Measurements from ENCODE around the gene PPP1R12A. TPM values are rescaled to one million over a fixed set of nuclear protein-coding genes. Genes with fewer than 3 reads are reported as not detected.
"Not testable (repeated sequence)": the region's sequence is repeated elsewhere in the genome, so short reads cannot be mapped to it uniquely, and the experiment has no call there.

PPP1R12A gene
- total RNA-seq, 4 donors from 2014 or later, result 181 to 286 (median 243) TPM

DNA sequence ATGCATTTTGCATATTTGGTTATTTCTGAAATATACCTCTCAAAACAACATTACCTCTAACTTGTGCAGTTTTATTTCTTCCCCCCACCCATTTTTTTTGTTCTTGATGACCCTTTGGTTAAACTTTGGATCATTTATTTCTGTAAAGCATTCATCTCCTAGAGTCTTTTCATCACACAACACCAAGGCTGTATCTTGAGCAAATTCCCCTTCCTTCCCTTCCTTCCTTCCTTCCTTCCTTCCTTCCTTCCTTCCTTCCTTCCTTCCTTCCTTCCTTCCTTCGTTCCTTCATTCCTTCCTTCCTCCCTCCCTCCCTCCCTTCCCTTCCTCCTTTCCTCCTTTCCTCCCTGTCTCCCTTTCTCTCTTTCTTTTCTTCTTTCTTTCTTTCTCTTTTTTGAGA lies 43.8 kb upstream of the PPP1R12A start:
- Histone ChIP-seq H3K27ac (no peak overlapping the region), H3K4me1 (no peaks in the 10 kb centered on the region), H3K36me3 (no peaks in the 10 kb centered on the region), H3K9me3 (no peaks in the 10 kb centered on the region), H3K4me3 (no peak overlapping the region), H3K27me3 (no peaks in the 10 kb centered on the region)
- TF ChIP-seq, protein P1, sequence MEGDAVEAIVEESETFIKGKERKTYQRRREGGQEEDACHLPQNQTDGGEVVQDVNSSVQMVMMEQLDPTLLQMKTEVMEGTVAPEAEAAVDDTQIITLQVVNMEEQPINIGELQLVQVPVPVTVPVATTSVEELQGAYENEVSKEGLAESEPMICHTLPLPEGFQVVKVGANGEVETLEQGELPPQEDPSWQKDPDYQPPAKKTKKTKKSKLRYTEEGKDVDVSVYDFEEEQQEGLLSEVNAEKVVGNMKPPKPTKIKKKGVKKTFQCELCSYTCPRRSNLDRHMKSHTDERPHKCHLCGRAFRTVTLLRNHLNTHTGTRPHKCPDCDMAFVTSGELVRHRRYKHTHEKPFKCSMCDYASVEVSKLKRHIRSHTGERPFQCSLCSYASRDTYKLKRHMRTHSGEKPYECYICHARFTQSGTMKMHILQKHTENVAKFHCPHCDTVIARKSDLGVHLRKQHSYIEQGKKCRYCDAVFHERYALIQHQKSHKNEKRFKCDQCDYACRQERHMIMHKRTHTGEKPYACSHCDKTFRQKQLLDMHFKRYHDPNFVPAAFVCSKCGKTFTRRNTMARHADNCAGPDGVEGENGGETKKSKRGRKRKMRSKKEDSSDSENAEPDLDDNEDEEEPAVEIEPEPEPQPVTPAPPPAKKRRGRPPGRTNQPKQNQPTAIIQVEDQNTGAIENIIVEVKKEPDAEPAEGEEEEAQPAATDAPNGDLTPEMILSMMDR (IDR thresholded peaks at IDR 0.05), result no peak
- no peak for TF ChIP-seq POLR2A (IDR thresholded peaks at IDR 0.05)
- intact Hi-C loops (cut with DNase I; ENCODE audit: low total_unique reads), result no loop called here
- no peak for DNase-seq

DNA sequence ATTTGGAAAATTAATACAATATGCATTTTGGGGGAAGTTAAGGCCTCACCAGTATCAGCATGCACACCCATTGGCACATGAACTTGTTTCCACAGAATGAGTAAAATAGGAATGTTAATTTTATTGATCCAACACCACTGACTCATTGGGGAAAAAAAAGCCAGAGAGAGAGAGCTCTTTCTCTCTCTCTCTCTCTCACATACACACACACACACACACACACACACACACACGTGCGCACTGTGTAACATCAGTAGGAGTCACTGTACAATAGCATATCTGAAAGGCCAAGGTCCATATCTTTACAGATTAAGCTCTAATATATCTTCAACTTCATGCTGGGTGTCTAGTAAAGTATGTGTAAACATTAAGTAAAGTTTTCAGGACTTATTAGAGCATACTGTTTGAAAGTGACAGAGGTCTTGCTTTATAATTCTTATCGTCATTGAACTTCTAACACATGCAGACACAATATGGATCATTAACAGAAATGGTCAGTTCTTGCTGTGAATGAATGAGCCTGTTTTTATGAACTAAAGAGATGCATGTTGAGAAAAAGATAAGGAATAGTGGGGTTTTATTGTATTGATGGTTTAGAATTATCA lies 43.1 kb upstream of the PPP1R12A start:
- H3K36me3 ChIP-seq; H3K4me1 ChIP-seq; H3K9me3 ChIP-seq; H3K4me3 ChIP-seq; H3K27ac ChIP-seq; DNase-seq; intact Hi-C loops (cut with DNase I; ENCODE audit: low total_unique reads); H3K27me3 ChIP-seq: not testable (repeated sequence)

DNA sequence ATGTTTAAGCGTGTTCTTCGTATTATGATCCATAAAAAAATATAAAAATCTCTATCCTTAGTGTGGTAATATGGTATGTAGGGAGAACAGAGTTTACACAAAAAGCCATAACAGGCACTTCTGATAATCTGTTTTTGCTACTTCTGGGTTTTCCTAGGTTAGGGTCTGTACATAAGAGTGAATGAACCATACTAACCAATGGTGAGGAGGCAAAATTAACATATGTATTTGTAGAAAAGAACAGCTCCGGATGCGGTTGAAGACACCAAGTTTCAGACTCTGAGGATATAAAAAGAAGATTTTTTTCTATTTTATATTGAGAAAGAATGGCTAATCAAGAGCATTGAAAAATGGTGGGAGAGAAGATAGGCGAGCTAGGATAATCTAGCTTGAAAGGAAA lies 40.2 kb upstream of the PPP1R12A start:
- intact Hi-C loops (cut with DNase I; ENCODE audit: low total_unique reads), result no loop called here
- DNase-seq, result no peak
- Histone ChIP-seq H3K27me3 (no peaks in the 10 kb centered on the region), H3K4me3 (no peak overlapping the region), H3K36me3 (no peaks in the 10 kb centered on the region), H3K27ac (no peak overlapping the region), H3K9me3 (no peaks in the 10 kb centered on the region), H3K4me1 (no peaks in the 10 kb centered on the region)
- TF ChIP-seq POLR2A (IDR thresholded peaks at IDR 0.05), result no peak
- TF ChIP-seq, protein P1 (IDR thresholded peaks at IDR 0.05), result no peak

DNA sequence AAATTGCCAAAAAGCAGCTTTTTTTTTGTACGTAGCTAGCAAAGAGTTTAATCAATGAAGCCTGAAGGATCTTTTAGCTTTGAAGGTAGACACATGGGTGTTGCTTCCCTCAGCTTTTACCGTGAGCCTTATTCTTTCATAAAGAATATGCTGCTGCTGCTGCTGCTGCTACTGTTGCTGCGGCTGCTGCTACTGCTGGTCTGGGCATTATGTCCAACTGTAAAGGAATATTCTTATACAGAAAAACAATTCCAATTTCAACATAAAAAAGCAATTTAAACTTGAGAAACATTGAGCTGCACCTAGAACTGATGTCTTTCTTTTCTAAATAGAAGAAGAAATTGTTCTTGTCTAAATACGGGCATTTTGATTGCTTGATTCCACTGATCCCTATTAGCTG lies 38.9 kb upstream of the PPP1R12A start:
- TF ChIP-seq POLR2A (IDR thresholded peaks at IDR 0.05), result no peak
- TF ChIP-seq, protein P1 (IDR thresholded peaks at IDR 0.05), result no peak
- no peaks in the 10 kb centered on the region for H3K9me3 ChIP-seq
- no peak overlapping the region for H3K27ac ChIP-seq
- DNase-seq, result no peak
- H3K4me1 ChIP-seq, result no peaks in the 10 kb centered on the region
- no peaks in the 10 kb centered on the region for H3K27me3 ChIP-seq
- intact Hi-C loops (cut with DNase I; ENCODE audit: low total_unique reads), result no loop called here
- H3K4me3 ChIP-seq, result no peak overlapping the region
- no peaks in the 10 kb centered on the region for H3K36me3 ChIP-seq

DNA sequence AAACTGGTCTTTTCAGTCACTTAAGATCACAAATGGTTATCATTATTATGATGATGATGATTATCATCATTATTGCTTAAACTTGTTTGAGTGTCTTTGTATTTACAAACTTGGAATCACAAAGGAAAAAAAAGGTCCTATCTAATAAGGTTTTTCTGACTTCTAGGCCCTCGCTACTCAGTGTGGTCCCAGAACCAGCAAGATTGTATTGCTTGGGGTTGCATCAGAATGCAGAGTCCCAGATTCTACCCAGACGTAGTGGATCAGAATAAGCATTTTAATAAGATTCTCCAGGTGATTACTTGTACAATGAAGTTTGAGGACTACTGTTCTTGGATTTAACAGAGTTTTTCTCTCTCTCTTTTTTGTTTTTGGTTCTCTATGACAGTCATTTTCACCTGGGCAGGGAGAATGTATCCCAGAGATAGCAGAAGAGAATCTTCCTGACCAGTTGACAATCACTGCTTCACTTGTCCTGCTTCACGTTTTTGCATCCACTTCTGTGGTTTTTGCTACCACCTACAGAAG lies 29.3 kb upstream of the PPP1R12A start:
- Histone ChIP-seq H3K9me3 (no peaks in the 10 kb centered on the region), H3K27me3 (no peaks in the 10 kb centered on the region), H3K27ac (no peak overlapping the region), H3K4me3 (no peak overlapping the region), H3K4me1 (no peaks in the 10 kb centered on the region), H3K36me3 (no peaks in the 10 kb centered on the region)
- TF ChIP-seq, protein P1 (IDR thresholded peaks at IDR 0.05), result no peak
- no peak for DNase-seq
- intact Hi-C loops (cut with DNase I; ENCODE audit: low total_unique reads), result no loop called here

DNA sequence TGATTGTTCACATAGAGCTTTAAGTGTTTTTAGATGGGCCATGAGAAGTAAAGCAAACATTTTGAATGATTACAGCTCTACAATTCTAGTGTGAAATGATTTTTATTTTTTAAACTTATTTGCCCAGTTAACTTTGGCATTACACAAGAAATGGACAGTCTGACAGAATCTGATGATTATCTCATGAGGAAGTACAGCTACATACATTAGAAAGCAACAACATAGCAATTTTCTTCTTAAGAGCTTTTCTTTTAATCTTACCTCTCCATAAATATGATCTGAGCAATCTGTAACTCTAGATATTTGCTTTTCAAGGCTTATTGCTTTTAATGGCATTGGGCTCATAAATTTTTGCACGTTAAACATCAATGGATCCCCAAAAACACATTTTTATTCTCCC lies 26.5 kb upstream of the PPP1R12A start:
- TF ChIP-seq, protein P1 (IDR thresholded peaks at IDR 0.05), result no peak
- no peak for TF ChIP-seq POLR2A (IDR thresholded peaks at IDR 0.05)
- DNase-seq, result no peak
- Histone ChIP-seq H3K36me3 (no peaks in the 10 kb centered on the region), H3K27ac (no peak overlapping the region), H3K9me3 (no peaks in the 10 kb centered on the region), H3K4me3 (no peak overlapping the region), H3K4me1 (no peaks in the 10 kb centered on the region), H3K27me3 (no peaks in the 10 kb centered on the region)
- intact Hi-C loops (cut with DNase I; ENCODE audit: low total_unique reads), result no loop called here
